DMS153 (cell line): ENCODE measurements around the gene CCDC136.

ENCODE experiments used
- DNase-seq: peaks from one replicate; lab custom pipeline; 2025; lab: John Stamatoyannopoulos, UW

CCDC136 gene

GRCh38 chr7:128862571-128863432, 71.0 kb downstream of the CCDC136 start, which contains the start of gene ATP6V1F:
Gene ATP6V1F (plus strand): TSS chr7:128862856. CDS start chr7:128862905, 49 bp downstream.
- peak; percentile 97 for DNase-seq

- DNase-seq: peak; percentile 16
Observed at GRCh38 chr7:128863433-128863989, 71.7 kb downstream of the CCDC136 start.

GRCh38 chr7:128865303-128865702, 73.5 kb downstream of the CCDC136 start:
- no peak for DNase-seq

- no peak for DNase-seq
Observed at GRCh38 chr7:128865996-128866877, 74.5 kb downstream of the CCDC136 start.

GRCh38 chr7:128867241-128867640, 75.5 kb downstream of the CCDC136 start:
- no peak for DNase-seq

- DNase-seq: peak; percentile 13
Observed at GRCh38 chr7:128867842-128868623, 76.3 kb downstream of the CCDC136 start.

GRCh38 chr7:128868624-128869137, 76.9 kb downstream of the CCDC136 start:
- no peak for DNase-seq

- no peak for DNase-seq
Observed at GRCh38 chr7:128869138-128869943, 77.6 kb downstream of the CCDC136 start.

- no peak for DNase-seq
Observed at GRCh38 chr7:128869944-128870285, 78.1 kb downstream of the CCDC136 start.

GRCh38 chr7:128871050-128871449, 79.3 kb downstream of the CCDC136 start:
- no peak for DNase-seq
